ENCODE results near the gene MS4A10. TPM values are rescaled to one million over a fixed set of nuclear protein-coding genes. Genes with fewer than 3 reads are reported as not detected.

The MS4A10 gene
- total RNA-seq, 6 experiments from 2014 or later = not detected

DNA sequence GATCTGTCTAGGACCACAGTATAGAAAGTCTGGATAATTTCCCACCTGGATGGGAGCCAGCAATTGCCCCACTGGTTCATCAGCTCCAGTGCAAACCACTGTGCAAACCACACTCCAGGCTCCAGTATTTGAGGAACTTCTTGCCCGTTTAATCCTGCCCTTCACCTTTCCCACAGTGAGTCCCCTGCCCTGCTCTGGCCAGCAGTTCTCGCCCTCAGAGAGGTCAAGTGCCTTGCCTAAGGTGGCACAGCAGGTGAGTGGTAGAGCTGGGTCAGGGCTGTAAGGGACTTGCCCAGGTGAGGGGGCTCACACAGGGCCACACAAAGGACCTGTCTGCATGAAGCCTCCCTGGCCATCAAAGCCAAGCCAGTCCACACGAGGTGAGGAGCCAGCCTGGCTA is 24.1 kb downstream of the MS4A10 start:
- peaks cover 6% of the 10 kb centered on the region; the same call in 1 of the 2 replicates for H3K9me3 Mint-ChIP-seq
- H3K4me1 Mint-ChIP-seq (ENCODE audit: low read depth) = no peaks in the 10 kb centered on the region
- no peak for DNase-seq
- no peaks in the 10 kb centered on the region for H3K36me3 Mint-ChIP-seq (ENCODE audit: low read depth)
- TF ChIP-seq, protein P1, sequence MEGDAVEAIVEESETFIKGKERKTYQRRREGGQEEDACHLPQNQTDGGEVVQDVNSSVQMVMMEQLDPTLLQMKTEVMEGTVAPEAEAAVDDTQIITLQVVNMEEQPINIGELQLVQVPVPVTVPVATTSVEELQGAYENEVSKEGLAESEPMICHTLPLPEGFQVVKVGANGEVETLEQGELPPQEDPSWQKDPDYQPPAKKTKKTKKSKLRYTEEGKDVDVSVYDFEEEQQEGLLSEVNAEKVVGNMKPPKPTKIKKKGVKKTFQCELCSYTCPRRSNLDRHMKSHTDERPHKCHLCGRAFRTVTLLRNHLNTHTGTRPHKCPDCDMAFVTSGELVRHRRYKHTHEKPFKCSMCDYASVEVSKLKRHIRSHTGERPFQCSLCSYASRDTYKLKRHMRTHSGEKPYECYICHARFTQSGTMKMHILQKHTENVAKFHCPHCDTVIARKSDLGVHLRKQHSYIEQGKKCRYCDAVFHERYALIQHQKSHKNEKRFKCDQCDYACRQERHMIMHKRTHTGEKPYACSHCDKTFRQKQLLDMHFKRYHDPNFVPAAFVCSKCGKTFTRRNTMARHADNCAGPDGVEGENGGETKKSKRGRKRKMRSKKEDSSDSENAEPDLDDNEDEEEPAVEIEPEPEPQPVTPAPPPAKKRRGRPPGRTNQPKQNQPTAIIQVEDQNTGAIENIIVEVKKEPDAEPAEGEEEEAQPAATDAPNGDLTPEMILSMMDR (IDR thresholded peaks at IDR 0.05) = no peak
- H3K4me3 Mint-ChIP-seq = no peak overlapping the region
- no peak overlapping the region for H3K27ac Mint-ChIP-seq
- H3K27me3 Mint-ChIP-seq (ENCODE audit: insufficient read depth) = peaks cover 32% of the 10 kb centered on the region

DNA sequence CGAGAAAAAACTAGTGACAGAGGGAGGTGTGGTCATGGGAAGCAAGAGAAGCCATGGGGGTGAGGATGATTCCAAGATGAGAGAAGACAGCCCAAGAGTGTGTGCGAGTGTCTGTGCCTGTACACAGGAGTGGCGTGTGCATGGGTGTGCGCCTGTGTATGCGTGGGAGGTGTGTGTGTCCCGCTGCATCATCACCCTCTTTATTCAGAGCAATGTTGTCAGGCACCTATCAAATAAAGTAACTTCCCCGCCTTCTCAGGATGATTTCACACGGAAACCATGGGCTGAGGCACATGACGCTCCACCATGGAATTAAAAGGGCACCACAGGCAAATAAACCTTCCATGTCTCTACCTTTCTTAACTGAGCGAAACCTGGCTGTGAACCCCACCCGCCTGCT is 24.6 kb downstream of the MS4A10 start:
- TF ChIP-seq, protein P1 (IDR thresholded peaks at IDR 0.05) = no peak
- Mint-ChIP-seq H3K9me3 (peaks cover 6% of the 10 kb centered on the region; the same call in 1 of the 2 replicates), H3K27me3 (ENCODE audit: insufficient read depth) (peaks cover 32% of the 10 kb centered on the region), H3K4me3 (no peak overlapping the region), H3K4me1 (ENCODE audit: low read depth) (no peaks in the 10 kb centered on the region), H3K36me3 (ENCODE audit: low read depth) (no peaks in the 10 kb centered on the region), H3K27ac (no peak overlapping the region)
- no peak for DNase-seq

DNA sequence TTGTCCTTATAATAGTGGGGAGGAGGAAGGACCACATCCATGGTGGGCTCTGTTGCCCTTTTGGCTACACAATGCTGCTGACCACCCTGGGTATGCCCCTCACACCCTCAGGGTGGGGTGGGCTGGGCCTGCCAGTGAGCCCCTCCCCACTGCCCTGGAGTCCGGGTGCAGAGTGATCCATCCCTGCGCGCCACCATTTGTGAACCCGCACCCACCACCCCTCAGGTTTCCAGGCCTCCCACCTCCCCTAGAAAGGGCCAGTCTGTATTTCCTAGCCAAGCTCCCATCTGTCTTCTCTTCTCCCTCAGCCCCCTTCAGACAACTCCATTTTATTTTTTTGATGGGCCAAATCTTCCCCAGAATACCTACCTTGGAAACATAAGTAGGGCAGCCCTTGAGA is 25.0 kb downstream of the MS4A10 start:
- Mint-ChIP-seq H3K27me3 (ENCODE audit: insufficient read depth) (peaks cover 32% of the 10 kb centered on the region), H3K27ac (no peak overlapping the region), H3K36me3 (ENCODE audit: low read depth) (no peaks in the 10 kb centered on the region), H3K4me3 (no peak overlapping the region), H3K9me3 (peaks cover 6% of the 10 kb centered on the region; the same call in 1 of the 2 replicates), H3K4me1 (ENCODE audit: low read depth) (no peaks in the 10 kb centered on the region)
- TF ChIP-seq, protein P1 (IDR thresholded peaks at IDR 0.05) = no peak
- DNase-seq = no peak

- peaks cover 6% of the 10 kb centered on the region; the same call in 1 of the 2 replicates for H3K9me3 Mint-ChIP-seq
- TF ChIP-seq, protein P1 (IDR thresholded peaks at IDR 0.05) = no peak
- H3K4me1 Mint-ChIP-seq (ENCODE audit: low read depth) = no peaks in the 10 kb centered on the region
- no peak overlapping the region for H3K27ac Mint-ChIP-seq
- H3K4me3 Mint-ChIP-seq = no peak overlapping the region
- peaks cover 30% of the 10 kb centered on the region for H3K27me3 Mint-ChIP-seq (ENCODE audit: insufficient read depth)
- H3K36me3 Mint-ChIP-seq (ENCODE audit: low read depth) = no peaks in the 10 kb centered on the region
- DNase-seq = no peak
Measured at GRCh38 chr11:60810569-60810968, 25.4 kb downstream of the MS4A10 start.

DNA sequence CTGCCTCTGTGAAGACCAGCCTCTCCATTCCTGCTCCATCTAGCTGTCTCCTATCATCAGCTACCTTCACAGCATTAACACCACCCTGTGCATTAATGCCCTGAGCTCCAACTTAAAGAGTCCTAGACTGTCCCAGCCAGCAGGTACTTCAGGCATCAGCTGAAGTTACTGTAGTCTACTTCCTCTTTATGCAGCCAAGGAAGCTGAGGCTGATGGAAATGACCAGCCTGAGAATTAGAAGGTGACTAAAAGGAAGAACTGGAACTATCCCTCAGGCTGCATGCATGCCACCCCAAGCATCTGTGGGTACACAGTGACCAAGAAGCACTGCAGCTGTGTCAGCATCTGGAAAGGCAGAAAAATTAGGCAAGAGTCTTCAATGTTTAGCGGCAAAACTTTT is 28.2 kb downstream of the MS4A10 start:
- H3K4me3 Mint-ChIP-seq = no peak overlapping the region
- TF ChIP-seq, protein P1 (IDR thresholded peaks at IDR 0.05) = no peak

GRCh38 chr11:60814112-60814511 is 29.0 kb downstream of the MS4A10 start:
- no peak for DNase-seq
- Mint-ChIP-seq H3K27ac (no peak overlapping the region), H3K4me1 (ENCODE audit: low read depth) (no peaks in the 10 kb centered on the region), H3K9me3 (peaks cover 21% of the 10 kb centered on the region), H3K27me3 (ENCODE audit: insufficient read depth) (peaks cover 26% of the 10 kb centered on the region), H3K4me3 (no peak overlapping the region), H3K36me3 (ENCODE audit: low read depth) (no peaks in the 10 kb centered on the region)
- TF ChIP-seq, protein P1 (IDR thresholded peaks at IDR 0.05) = no peak

More for the DNA sequence above, 28.2 kb downstream of the MS4A10 start:
- Mint-ChIP-seq H3K9me3 (peaks cover 21% of the 10 kb centered on the region), H3K27ac (no peak overlapping the region), H3K36me3 (ENCODE audit: low read depth) (no peaks in the 10 kb centered on the region), H3K27me3 (ENCODE audit: insufficient read depth) (peaks cover 24% of the 10 kb centered on the region), H3K4me1 (ENCODE audit: low read depth) (no peaks in the 10 kb centered on the region)
- DNase-seq = no peak

Data from HFFc6 (cell line).